Mammary epithelial cell (primary cell): ENCODE measurements around the gene NEGR1.

Experiments
- EZH2 ChIP-seq: IDR thresholded peaks from 2 replicates; pipeline ENCODE4 v1.6.1; 2012; ENCODE audit warnings: low read length, inconsistent platforms, borderline replicate concordance
- TF ChIP-seq, protein P1 (sequence below), 2 donors: IDR thresholded peaks in 1 of 2; conservative IDR thresholded peaks in 1 of 2; 2 replicates each; pipeline ENCODE4 v1.5.1; 2011 to 2012; ENCODE audit warnings: inconsistent platforms in 2 of 2, low read length in 2 of 2, mild to moderate bottlenecking in 2 of 2, control low read depth in 1 of 2, low read depth in 1 of 2; ENCODE audit not compliant: insufficient read depth in 1 of 2; ENCODE audit errors: extremely low read depth in 1 of 2

DNA sequence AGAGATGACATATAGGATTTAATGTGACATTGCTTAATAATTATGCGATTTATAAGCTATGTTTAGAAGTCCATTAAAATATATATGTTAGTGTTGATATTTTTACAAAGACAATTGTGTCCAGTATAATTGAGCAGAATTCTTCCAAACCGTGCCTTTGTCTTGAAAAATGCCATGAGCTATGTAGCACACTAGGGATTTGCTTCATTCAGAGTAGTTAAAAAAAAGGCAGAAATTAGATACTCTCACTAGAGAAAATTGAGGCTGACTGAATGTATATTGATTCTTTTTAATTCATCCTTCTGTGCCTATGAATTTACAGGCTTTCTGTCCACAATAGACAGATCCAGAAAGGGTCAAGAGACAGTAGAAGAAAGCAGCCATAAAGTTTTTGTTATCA, 429.0 kb downstream of the NEGR1 start:
- TF ChIP-seq, protein P1, sequence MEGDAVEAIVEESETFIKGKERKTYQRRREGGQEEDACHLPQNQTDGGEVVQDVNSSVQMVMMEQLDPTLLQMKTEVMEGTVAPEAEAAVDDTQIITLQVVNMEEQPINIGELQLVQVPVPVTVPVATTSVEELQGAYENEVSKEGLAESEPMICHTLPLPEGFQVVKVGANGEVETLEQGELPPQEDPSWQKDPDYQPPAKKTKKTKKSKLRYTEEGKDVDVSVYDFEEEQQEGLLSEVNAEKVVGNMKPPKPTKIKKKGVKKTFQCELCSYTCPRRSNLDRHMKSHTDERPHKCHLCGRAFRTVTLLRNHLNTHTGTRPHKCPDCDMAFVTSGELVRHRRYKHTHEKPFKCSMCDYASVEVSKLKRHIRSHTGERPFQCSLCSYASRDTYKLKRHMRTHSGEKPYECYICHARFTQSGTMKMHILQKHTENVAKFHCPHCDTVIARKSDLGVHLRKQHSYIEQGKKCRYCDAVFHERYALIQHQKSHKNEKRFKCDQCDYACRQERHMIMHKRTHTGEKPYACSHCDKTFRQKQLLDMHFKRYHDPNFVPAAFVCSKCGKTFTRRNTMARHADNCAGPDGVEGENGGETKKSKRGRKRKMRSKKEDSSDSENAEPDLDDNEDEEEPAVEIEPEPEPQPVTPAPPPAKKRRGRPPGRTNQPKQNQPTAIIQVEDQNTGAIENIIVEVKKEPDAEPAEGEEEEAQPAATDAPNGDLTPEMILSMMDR (conservative IDR thresholded peaks at IDR 0.05 in 1 of 2, IDR thresholded peaks at IDR 0.05 in 1 of 2; ENCODE audit: extremely low read depth in 1 of 2, insufficient read depth in 1 of 2, low read depth in 1 of 2, low read length in 2 of 2), result no peak
- TF ChIP-seq EZH2, result no peak
